LNCAP (cell line): ENCODE results near the gene PCNX3.

Source experiments
- CTCF ChIP-seq: fragments of 450-650 bp; IDR thresholded peaks from 2 replicates; pipeline ENCODE4 v1.5.1; 2017; ENCODE audit warnings: mild to moderate bottlenecking

The PCNX3 gene

GRCh38 chr11:65629579-65629978 is 14.0 kb downstream of the PCNX3 start:
- TF ChIP-seq CTCF = no peak

GRCh38 chr11:65630215-65630614 is 14.6 kb downstream of the PCNX3 start:
- TF ChIP-seq CTCF = no peak

- TF ChIP-seq CTCF = no peak
Measured at GRCh38 chr11:65633390-65634108, 18.0 kb downstream of the PCNX3 start.

- TF ChIP-seq CTCF = no peak
Measured at GRCh38 chr11:65634109-65634436, 18.5 kb downstream of the PCNX3 start.

- TF ChIP-seq CTCF = no peak
Measured at GRCh38 chr11:65634440-65634839, 18.9 kb downstream of the PCNX3 start.

GRCh38 chr11:65634905-65635731 is 19.5 kb downstream of the PCNX3 start:
- no peak for TF ChIP-seq CTCF

- no peak for TF ChIP-seq CTCF
Measured at GRCh38 chr11:65636108-65637031, 20.8 kb downstream of the PCNX3 start.
